GM21515 (cell line): ENCODE data around the gene RNF214.
"Not testable (repeated sequence)": the region's sequence is repeated elsewhere in the genome, so short reads cannot be mapped to it uniquely, and the experiment has no call there.

Experiments
- ATAC-seq: cut with Tn5 transposase; IDR thresholded peaks from one replicate; pipeline ENCODE4 v1.9.1; 2021; ENCODE audit not compliant: unreplicated experiment

Gene RNF214

DNA sequence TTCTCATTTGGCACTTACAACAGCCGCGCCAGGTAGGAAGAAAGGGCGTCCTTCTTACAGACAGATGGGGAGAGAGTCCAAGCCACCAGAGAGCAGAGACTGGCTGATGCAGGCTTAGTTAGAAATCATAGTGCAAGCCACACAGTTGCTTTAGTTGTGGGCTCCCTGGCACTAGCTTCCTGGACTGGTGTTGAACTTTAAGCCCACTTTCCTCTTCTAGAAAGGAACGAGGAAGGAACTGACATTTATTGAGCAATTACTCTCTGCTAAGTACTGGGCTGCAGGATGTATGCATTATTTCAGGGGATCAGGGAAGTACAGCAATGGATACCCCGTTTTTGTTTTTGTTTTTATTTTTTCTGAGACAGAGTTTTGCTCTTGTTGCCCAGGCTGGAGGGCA, 80.6 kb downstream of the RNF214 start:
- ATAC-seq = no peak

DNA sequence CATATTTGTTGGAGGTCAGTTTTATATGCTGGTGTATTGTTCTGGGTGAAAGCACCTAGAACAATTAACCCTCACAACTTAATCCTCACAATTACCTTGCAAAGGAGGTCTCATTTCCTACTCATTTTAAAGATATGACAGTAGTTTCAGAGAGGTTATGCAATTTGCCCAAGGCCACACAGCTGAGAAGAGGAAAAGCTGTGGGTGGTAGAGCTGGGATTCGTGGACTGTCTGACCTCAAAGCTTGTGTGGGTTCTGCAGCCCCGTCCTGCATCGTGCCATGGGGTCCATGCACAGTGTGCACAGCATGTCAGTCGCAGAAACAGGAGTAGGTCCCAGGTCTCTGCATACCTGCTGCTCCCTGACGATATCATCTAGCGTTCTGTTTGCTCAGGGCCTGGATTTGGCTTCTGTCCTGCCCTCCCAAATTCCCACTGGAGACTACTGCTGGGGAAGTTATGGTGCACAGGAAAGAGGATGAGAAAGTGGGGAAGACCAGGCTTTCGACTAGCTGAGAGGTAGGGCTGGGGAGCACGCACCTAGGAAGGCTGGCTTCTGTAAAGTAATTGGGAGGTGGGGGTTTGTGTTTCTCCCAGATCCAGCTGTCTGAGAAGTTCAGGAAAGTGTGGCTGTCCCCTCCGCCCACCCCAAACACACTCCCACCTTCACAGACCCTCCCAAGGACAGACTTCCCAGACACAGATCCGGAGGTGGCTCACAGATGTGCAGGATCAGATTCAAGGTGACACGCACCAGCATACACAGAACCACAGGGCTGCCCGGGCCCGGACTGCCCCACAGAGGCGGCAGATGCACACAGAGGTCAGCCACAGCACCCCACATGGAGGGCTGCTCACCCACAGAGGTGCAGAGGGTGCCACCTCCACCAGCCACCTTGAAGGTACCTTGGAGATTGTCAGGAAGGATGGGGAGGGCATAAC, 81.6 kb downstream of the RNF214 start:
- no peak for ATAC-seq

- no peak for ATAC-seq
Measured at GRCh38 chr11:117314840-117315239, 82.4 kb downstream of the RNF214 start.

- ATAC-seq = no peak
Measured at GRCh38 chr11:117315285-117316196, 83.1 kb downstream of the RNF214 start.

DNA sequence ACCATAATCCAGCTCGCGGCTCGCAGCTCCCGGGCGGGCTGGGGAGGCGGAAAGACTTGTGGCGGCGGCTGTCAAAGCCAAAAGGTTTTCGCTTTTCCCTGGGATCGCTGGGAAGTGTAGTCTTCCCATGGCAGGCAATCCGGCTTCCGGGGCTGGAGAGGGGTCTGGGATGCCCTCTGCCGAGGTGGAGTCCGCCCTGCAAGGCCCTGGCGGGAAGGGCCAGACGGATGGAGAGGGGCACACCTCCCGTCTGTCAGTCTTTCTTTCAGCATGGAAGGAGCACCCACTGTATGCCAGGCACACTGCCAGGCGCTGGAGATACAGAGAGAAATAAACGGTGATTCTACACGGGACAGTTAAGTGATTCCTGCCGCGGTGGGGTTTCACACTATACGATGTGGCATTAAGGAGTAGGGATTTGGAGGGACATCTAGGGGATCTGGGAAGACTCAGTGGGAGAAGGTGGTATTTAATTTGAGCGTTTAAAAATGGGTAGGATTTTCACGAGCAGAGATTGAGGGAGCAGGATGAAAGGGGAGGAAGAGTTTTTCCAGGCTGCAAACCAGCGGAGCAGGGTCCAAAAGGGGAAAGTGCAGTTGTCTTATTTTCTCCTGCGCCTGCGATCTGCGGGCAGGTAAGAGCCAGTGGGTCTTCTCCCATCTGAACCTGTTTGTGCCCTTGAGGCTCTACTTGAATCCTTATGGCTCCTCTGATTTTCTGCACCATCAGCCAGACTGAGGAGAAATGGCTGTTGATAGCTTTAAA, 83.9 kb downstream of the RNF214 start, which contains the start of gene BACE1:
TSS of gene BACE1 (minus strand) at position 60 of the 765 bp plus-strand sequence. CDS start 461 bp downstream, outside the sequence.
- ATAC-seq = no peak

GRCh38 chr11:117318738-117319137, 86.3 kb downstream of the RNF214 start:
- no peak for ATAC-seq

- ATAC-seq = no peak
Measured at GRCh38 chr11:117319214-117319840, 86.9 kb downstream of the RNF214 start.

- not testable (repeated sequence) for ATAC-seq
Measured at GRCh38 chr11:117327255-117327566, 94.7 kb downstream of the RNF214 start.

DNA sequence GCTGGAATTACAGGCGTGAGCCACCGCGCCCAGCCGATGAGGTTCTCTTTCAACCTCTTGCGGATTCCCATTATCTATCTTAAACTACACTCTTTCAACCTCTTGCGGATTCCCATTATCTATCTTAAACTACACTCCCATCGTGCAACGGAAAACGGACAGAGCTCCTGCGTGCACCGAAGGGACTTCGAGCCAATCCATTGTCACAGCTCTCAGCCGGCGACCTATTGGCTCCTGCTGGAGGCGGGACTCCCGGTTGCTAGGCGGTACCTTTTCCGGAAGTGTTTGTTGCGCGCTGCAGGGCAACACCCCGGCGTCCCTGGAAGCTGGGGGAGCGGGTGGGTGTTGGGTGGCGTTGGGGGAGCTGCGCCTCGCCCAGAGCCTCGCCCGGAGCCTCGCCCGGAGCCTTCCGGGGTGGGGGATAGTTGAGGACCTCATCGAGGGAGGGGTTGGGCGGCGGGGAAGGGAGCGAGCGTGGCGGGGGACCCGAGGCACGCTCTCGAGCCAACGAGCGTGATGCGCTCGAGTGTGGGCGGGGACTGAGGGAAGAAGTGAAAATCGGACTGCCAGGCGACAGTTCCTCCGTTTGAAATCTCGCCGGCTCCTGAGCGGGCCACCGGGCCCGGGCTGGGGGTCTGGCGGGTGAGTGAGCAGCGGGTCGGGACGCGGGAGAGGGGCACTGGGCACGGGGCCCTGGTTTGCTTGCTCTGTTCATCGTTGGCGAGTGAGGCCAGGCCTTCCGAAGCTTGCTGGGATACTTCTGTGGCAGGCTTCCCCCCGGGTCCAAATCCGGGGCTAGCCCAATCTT, 95.3 kb downstream of the RNF214 start, which contains the start of gene CEP164:
TSS of gene CEP164 (plus strand) at position 288 of the 808 bp plus-strand sequence. CDS start 10,733 bp downstream, outside the sequence.
- peak; percentile 93 for ATAC-seq

DNA sequence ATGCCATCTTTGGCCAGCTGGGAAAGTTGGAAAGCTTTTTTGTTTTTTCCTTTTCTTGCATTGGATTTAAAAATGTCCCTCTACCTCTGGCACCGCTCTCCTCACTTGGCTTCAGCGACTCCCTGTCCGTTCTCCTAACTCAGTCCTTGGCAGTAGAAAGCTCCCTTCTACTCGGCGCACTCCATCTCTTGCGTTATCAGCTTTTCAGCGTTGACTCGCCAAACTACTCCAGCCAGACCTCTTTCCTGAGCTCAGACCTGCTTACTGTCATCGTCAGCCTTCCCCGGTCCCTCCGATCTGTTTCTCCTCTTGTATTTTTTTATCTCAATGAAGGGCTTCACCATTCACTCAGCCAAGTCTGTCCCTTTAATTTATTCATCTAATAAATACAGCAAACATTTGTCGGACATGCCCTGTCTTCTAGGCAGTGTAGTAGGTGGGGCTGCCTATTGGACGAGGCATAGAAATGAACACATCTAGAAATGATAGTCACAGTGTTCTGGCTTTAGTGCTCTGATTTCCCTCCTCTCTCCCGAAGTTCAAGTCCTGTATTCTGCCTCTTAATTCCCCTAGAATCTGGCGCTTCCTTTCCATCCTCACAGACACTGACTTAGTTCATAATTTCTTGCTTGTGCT, 96.0 kb downstream of the RNF214 start:
- peak; percentile 13 for ATAC-seq

- ATAC-seq = no peak
Measured at GRCh38 chr11:117332843-117333242, 100.4 kb downstream of the RNF214 start.

GRCh38 chr11:117333917-117334316, 101.4 kb downstream of the RNF214 start:
- no peak for ATAC-seq

DNA sequence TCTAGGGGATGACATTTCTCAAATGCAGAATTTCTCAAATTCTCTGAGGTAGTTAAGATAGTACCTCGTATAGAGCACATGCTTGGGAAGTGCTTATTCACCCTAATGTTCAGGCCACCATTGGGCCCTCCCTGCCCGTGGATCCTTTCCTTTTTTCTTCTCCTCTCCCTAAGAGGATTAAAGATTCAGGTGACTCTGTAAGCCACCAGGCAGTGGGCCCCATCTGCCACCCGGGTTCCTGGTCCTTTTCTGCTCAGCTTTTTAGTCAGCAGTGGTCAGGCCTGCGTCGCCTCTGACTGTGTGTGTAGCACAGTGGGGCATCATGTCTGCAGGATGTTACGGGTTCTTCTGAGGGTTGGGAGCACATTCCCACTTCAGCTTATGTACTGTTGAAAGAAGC, 102.4 kb downstream of the RNF214 start:
- no peak for ATAC-seq

- no peak for ATAC-seq
Measured at GRCh38 chr11:117335399-117335798, 102.9 kb downstream of the RNF214 start.
